ENCODE measurements around the gene UNC5C.
A peak's percentile ranks its signal among the peaks of the same experiment; 100 is the strongest.
"Not testable (repeated sequence)": the region's sequence is repeated elsewhere in the genome, so short reads cannot be mapped to it uniquely, and the experiment has no call there.

Gene UNC5C

DNA sequence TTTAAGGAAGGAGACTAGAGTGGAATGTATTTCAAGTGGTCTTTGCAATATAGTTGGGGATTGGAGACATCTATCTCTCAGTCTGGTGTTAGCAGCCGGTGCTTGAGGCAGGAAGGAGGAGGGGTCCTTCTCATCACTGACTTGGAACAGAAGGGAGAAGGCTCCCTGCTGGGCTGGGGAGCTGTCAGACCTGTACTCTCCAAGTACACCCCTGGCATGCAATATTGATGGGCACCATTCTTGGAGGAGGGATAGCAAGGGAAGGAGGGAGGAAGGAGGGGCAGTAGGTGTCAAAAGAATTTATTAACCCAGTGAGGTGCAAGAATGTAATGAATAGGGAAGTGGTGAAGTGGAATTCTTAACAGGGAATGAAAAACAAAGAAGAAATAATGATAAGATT, 338.8 kb downstream of the UNC5C start:
- DNase-seq: no peak

DNA sequence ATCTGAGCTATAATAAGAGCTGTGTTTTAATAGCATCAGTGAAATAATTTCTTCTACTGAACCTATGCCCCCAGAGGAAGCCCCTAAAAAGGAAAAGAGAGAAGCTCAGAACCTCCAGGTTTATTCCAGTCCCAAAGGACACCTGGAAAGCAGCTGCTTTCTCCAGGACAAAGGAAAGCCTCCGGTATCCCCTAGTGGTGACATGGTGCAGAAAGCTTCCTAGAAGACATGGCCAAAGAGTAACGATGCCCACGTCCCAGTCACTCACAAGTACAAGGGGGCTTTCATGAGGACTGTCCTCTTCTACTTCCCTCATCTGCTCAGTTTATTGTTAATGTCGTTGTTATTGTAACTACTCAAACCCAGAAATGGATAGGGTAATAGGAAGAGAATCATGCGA, 343.9 kb downstream of the UNC5C start:
- DNase-seq: no peak

DNA sequence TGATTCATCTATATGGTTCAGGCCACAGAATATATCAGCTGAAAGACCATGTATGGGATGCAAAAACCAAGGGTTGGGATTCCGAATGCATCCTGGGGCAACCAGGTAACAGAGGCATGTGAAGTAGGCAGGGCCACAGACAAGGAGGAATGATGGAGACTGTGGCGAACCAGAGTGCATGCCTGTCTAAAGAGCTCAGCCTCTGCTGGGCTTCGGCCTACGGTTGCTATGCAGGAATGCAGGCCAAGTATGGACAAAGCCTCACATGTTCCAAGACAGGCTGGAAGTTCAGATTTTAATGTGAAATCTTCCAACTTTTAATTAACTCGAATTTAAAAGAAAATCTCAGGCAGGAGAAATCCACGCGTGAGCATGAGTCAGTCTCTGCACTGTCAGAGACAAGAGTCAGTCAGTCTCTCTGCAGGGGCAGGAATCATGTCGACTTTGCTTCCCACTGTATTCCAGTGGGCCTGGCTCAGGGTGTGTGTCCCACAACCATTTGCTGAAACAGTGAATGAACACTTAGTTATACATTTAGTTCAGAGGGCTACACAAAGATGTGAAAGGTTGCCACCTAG, 344.4 kb downstream of the UNC5C start:
- no peak for DNase-seq

GRCh38 chr4:95198961-95199360, 349.8 kb downstream of the UNC5C start:
- no peak for DNase-seq

DNA sequence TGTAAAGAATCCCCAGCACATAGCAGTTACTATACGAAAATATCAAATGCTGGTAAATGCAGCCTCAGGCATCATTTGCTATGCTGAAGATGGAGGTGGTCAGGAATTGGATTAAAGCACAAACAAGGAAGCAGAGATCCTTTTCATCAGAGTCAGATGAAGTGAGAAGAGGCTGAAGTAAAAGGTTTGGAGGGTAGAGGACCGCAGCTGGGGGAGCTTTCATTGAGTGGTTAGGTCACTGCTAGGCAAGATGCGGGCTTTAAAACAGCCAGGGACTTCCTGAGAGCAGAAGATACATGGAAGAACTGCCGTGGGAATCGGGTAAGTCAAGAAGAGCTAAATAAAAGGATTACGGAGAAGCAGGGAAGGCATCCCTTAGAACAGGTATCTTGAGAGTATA, 351.4 kb downstream of the UNC5C start:
- DNase-seq: no peak

DNA sequence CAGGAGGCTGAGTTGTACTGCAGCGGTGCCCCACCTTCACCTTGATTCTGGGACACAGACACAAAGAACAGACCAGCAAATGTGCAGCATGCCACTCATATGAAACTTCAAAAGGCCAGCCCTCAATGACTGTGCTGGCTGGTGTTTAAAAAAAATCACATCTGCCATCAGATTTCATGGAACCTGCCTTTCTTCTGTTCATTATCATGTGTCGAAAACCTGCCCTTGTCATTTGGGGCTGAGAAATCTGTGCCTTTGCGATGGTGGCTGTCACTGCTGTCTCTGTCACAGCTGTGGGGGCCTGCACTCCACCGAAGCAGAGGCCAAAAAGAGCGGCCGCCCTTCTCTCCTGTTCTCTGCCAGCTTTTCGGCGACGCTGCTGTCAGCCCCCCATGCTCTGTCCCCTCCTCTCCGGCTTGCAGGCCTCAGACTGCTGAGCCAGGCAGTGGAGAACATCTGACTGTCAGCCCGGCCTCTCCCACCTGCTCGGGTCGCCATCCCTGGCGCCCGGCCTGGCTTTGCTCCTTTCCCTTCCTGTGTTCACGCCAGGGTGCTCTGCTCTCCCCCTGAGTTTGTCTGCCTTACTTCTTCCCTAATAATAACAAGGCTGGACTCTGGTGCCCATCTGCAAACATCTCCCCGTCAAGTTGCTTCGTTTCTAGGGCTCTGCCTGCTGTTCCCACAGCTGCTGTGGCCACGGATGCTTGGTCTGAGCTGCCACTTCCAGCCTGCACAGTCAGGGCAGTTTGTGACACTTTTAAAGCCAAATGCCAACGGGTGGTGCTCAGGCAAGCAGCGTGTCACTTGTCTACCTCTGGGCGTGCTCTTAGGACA, 355.2 kb downstream of the UNC5C start:
- no peak for DNase-seq

DNA sequence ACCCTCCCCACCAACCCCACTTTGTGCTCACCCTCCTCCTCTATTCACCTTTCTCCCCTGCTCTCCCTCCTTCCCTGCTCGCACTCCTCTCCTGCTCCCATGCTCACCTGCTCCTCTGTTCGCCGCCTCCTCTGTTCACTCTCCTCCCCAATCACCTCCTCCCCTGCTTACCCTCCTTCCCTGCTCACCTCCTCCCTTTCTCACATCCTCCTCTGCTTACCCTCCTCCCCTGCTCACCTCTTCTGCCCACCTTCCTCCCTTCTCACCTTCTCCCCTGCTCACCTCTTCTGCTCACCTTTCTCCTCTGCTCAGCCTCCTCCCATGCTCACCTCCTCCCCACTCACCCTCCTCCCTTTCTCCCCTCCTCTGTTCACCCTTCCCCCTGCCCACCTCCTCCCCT, 357.2 kb downstream of the UNC5C start:
- DNase-seq: no peak

DNA sequence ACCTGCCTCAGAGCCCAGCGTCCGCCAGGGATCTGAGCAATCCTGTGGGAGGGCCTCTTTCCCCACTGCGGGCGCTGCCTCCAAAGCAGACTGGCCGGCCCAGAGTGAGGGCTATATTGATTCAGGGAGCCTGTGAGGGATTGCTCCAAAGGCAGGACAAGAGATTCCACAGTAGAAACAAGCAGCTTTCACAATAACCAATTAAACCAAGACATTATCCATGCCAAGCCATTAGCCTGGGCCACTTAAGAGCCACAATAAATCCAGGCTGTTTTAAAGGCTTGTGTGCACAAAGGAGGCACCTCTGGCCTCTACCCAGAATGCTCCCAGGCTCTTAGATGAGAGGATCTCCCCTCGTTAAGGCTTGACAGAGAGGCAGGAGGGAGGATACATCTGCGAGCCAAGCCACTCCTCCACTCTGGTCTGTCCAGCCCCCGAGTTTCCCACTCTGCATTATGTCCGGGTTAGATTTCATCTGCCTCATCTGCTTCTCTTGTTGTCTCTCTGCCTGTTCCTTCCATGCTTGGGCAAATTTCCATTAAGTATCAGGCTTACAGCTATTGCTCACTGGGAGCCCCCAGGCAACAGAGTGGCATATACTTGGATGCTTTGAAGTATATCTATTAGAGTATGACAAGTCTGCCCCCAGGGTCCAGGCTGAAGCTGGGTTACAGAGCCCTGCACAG, 357.9 kb downstream of the UNC5C start:
- no peak for DNase-seq

DNA sequence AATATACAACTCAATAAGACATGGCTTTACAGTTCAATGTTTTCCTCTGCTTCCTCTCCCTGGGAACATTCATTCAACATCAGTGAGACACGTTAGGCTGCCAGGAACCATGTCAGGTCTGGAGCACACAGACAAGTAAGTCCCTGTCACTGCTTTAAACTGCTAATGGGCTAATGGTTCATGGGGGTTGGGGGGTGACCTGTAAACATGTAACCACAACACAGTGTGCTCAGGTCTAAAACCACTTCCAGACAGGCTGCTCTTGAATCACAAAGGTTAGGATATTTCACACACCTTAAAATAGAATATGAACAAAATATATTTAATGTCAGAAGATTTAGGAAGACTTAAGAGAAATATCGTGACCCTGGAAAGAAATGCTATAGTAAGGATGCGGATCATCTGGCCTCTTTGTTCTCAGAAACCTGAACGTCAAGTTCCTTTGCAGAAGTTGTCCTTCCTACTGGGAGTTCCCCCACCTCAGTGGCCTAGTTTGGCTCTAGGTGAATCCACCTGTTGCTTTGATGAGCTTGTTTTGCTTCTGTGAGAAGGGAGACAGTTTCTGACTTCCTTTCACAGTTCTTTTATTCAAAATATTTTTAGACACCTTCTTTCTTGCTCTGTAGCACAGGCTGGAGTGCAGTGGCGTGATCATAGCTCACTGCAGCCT, 359.9 kb downstream of the UNC5C start:
- DNase-seq: no peak

GRCh38 chr4:95186666-95187065, 362.1 kb downstream of the UNC5C start:
- DNase-seq: no peak

GRCh38 chr4:95183656-95184408, 364.9 kb downstream of the UNC5C start:
- no peak for DNase-seq

DNA sequence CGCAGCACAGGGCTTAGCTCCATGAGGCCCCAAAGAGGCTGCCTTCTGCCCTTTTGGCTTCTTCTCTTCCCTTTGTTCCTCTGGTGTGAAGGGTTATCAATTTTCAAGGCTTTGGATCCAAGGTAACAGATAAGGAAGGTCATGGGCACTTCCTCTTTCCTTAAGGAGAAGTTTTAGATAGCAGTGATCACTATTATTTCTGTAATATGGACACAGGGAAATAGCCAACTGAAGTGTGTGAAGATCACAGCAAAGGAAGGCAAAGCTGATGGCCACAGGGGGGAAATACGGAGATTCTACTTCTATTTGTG, 366.8 kb downstream of the UNC5C start:
- DNase-seq: no peak

DNA sequence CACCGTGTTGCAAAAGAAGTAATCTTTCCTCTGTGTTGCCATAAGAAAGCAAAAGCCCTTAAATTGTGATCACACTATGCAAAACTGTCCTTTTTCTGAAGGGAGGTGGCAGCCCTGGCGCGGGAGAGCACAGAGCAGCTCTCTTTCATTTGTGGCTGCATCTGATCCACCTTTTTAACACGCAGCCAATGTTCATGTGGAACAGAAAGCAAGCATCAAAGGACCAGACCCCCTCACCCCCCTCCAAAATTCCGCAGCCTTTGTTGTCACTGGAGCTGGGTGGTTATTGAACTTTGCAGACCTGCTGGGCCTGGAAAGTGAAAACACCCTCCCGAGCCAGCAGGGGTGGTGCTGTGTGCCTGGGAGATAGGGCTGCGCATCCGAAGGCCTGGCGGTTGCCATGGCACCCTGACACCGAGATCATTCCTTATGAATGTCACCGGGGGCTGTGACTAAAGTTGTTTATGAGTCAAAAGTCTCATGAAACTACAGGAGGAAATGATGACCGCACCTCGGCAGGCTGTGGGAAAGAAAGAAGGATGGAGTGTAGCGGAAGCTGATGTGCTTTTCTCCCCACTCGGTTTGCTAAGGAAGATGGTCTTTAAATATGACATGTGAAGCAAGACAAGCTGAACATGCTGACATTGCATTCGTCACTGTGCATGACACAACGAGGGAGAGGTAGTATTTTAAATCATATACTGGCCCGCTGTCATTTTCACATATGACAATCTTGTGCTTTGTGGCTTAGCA, 367.4 kb downstream of the UNC5C start:
- peak; percentile 60 for DNase-seq

DNA sequence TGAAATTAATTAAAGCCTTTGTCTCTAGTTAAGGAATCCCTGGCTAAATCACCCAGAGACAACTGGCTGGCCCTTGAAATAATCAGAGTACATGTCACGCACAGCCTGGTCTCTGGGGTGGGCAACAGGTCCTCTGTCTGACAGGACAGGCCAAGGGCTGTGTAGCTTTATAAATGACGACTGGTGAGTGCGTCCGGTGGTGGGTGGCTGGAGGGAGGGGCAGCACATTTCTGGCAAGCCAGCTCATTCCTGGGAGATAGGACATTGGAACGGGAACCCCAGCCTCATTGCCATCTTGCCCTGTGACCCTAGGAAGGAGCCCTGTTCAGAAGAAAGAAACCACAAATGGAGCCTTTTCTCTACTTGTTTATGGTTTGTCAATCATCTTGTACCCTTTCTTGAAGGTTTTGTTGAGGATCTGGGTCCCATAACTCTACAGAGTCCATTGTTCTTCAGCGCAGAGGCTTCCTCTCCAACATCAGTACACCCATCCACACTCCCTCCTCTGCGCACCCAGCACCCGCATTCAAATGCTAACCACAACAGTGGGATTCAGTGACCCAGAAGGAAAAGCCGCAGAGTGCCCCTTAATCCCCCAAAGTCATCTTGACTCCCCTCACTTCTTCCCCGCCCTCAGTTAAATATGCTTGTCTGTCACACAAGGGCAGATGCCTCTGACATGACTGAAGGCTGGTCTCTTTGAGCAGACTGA, 368.1 kb downstream of the UNC5C start:
- no peak for DNase-seq

DNA sequence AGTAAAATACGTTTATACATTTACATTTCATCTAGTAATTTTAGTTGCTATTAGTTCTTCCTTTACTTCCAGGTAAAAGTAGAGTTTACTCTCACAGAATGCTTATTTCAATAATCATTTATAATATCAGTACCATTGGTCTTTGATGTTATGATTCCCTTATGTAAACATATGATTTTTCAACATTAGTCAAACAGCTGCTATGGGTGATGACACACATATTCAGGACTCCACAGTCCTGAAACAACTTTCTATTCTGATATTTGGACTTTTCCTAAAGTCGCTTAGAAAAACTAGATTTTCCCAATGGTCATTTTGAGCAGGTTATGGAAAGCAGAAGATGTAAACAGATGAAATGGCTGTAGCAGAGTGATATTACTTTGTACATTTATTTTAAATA, 369.8 kb downstream of the UNC5C start:
- no peak for DNase-seq

DNA sequence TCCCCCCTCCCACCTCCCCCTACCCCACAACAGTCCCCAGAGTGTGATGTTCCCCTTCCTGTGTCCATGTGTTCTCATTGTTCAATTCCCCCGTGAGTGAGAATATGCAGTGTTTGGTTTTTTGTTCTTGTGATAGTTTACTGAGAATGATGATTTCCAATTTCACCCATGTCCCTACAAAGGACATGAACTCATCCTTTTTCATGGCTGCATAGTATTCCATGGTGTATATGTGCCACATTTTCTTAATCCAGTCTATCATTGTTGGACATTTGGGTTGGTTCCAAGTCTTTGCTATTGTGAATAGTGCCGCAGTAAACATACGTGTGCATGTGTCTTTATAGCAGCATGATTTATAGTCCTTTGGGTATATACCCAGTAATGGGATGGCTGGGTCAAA, 377.4 kb downstream of the UNC5C start:
- DNase-seq: not testable (repeated sequence)

DNA sequence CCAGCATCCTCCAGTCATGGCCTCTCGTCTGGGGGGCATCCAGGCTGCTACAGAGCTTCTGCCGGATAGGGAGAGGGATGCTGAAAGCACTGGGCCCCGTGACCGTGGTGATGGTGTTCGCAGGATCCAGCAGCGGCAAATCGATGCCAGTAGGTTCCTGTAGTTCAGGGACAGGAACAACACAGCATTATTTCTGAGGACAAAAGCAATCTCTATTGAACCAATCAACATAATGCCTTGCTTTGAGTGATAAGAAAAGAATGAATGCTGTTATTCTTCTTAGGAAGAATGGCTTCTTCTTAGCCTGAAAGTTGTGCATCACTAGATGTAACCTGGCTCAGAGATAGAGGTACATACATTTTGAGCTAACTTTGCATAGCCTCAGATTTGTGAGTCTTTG, 378.6 kb downstream of the UNC5C start:
- DNase-seq: no peak

DNA sequence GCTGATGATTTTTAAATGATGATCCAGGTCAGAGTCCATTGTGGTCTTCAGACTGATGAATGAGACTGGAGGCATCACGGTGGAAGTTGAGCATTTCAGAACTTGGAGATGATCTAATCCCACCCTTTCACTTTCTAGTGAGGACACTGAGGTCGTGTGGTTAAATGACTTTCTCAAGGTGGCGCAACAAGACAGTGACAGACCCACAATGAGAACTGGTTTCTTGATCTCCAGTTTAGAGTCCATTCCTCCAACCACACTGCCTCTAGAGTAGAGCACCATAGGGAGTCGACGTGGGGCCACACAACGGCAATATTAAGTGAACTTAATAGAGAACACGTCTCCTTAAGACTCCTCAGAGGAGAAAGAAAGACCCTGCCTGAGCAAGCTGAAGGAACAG, 381.0 kb downstream of the UNC5C start:
- DNase-seq: no peak

DNA sequence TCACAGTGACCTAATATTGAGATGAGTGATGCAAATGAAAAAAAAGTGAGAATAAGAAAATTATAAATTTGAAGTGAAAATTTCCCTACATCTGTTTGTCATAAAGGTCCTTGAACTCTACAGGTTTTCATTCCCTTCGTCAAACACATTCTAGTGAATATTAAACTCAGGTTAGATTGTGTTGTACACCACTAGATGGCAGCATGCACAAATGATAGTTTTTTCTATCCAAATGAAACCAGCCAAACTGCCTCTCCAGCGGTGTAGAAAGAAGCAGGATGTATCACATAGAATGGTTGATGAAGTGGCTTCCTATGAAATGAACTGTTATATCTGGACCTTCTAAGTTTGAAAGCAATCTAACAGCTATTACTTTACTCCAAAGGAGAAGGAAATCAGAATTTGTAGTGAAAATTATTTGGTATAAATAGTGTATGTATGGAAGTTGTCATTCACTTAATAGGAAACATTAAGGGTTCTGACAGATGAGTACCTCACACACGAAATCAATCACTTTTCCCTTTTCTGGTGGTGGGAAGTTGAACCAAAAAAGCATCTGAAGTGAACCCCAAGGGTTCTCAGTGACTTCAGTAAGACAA, 382.7 kb downstream of the UNC5C start:
- peak; percentile 61 for DNase-seq

- DNase-seq: no peak
These were observed 385.9 kb downstream of the UNC5C start for GRCh38 chr4:95162867-95163266.

- no peak for DNase-seq
These were observed 386.8 kb downstream of the UNC5C start for GRCh38 chr4:95161781-95162469.

All from fibroblast of skin of right quadriceps (primary cell).